D721Med (cell line): Measurements from ENCODE around the gene ASIC1.

Experiments
- DNase-seq: peaks from one replicate; pipeline ENCODE4 v3.0.0; 2011; ENCODE audit warnings: low spot score; ENCODE audit not compliant: insufficient read length
- FAIRE-seq: peaks from 2 replicates; lab custom pipeline; 2011; peaks lifted over from hg19 to GRCh38; lab: Jason Lieb, UNC
- TF ChIP-seq, protein P1 (sequence below): IDR thresholded peaks from 2 replicates; pipeline ENCODE4 v1.5.1; 2012; ENCODE audit warnings: mild to moderate bottlenecking, control low read depth; ENCODE audit not compliant: insufficient read depth; ENCODE audit errors: missing control alignments

The ASIC1 gene

DNA sequence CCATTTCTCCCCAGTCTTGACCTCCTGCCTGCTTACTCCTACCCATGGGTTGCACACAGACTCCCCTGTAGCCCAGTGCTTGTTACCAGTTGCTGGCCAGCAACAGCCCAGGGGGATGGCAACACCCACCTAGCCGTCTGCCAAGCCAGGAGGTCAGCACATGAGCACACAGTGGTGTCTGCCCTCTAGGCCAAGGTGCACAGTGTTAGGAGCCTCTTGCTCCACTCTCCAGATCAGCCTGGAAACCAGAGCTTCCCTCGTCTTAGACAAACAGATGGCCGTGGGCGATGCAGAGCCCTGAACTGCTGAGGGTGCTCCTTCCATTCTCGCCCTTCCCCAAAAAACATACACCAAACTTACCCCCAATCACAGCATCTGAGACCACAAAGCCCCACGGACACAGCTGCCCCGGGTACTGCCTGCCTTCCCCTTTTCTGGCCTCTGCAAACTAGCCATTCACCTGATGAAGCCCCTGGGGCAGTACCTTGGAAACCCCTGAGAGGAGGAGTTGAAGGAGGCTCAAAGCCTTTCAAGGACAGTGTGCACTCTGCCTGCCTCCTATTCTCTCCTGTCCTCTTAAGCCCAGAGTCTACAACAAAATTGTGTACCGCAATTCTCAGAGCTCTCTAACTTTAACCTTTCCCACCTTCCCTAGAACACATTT, 45.4 kb downstream of the ASIC1 start:
- no peak for DNase-seq
- TF ChIP-seq, protein P1, sequence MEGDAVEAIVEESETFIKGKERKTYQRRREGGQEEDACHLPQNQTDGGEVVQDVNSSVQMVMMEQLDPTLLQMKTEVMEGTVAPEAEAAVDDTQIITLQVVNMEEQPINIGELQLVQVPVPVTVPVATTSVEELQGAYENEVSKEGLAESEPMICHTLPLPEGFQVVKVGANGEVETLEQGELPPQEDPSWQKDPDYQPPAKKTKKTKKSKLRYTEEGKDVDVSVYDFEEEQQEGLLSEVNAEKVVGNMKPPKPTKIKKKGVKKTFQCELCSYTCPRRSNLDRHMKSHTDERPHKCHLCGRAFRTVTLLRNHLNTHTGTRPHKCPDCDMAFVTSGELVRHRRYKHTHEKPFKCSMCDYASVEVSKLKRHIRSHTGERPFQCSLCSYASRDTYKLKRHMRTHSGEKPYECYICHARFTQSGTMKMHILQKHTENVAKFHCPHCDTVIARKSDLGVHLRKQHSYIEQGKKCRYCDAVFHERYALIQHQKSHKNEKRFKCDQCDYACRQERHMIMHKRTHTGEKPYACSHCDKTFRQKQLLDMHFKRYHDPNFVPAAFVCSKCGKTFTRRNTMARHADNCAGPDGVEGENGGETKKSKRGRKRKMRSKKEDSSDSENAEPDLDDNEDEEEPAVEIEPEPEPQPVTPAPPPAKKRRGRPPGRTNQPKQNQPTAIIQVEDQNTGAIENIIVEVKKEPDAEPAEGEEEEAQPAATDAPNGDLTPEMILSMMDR = no peak
- no peak for FAIRE-seq

DNA sequence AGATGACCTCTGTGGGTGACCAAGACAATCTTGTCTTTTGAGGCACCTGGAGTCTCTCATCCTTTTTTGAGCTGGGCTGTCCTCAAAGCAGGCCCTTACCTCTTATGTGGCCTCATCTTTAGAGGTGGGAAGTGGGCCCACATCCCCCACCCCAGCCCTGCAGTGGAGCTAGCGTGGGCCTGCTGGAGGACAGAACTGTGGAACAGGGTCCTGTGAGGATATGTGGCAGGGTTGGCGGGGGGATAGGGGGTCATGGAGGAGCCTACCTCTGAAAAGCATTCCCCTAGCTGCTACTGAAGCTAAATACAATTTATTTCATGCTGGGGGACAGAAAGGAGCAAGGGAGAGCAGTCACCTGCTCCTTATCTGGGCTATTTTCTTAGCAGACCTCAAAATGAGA, 46.0 kb downstream of the ASIC1 start:
- FAIRE-seq (no peak), DNase-seq (no peak)
- TF ChIP-seq, protein P1 = no peak

DNA sequence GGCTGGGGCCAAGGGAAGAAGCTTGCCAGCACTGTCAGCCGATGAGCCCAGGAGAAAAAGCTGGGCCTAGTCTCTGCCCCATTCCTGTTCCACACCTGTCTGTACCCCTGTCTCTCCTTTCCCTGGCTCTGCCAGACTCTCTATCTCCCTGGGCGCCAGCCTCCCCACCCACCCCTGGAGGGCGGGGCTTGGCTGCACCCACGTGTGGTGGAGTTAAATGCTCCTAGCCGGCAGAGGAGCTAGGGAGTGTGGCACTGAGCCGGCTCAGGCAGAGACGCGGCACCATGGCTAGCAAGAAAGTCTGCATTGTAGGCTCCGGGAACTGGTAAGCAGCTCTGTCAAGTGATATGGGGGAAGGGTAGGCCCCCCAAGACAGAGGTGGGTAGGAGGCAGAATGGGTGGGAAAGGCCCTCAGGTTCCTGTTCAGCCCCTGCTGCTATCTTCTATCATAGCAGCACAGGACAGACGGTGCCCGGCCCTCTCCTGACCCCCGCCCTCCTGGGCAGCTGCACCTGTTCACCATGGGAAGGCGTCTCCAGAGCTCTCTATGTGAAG, 46.4 kb downstream of the ASIC1 start, which contains the start of gene GPD1:
Gene GPD1 (plus strand): TSS at position 242 of the 555 bp plus-strand sequence. CDS start 43 bp downstream, at position 285.
- peak; percentile 48 for DNase-seq

DNA sequence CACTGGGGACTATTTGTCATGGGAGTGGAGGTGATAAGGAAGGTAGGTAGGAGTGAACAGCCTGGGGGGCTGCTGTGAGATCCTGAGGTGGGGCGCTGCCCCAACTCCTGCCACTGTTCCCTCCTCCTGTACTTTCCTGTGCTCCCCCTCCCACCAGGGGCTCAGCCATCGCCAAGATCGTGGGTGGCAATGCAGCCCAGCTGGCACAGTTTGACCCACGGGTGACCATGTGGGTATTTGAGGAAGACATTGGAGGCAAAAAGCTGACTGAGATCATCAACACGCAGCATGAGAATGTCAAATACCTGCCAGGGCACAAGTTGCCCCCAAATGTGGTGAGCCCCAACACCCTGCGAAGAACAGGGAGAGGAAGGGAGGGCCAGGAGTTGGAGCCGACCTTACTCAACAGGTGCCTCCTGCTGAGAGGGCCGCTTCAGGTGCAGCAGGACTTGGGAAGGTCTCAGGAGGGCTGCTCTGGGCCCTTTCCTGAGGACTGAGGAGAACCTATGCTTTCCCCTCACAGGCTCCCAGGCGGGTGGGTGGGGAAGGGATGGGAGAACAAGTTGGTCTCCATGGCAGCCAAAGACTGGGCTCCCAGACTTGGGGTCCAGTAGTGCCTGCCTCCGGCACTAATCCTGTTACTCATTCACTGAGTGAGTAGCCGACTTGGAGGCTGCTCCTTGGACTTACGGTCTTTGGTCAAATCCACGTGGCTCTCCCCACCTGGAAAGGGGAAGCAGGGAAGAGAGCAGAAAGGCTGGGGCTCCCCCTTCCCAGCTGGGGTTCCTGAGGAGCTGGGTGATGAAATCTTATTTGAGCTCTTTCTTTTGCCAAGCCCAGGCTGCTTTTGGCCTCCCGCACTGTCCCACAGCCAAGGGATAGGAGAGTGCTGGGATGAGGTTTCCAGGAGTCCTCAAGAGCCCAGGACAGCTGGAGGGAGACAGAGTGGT, 47.3 kb downstream of the ASIC1 start:
- FAIRE-seq = no peak
- DNase-seq = no peak
- TF ChIP-seq, protein P1 = no peak

More for the DNA sequence above, 46.4 kb downstream of the ASIC1 start, which contains the start of gene GPD1:
- FAIRE-seq = no peak
- TF ChIP-seq, protein P1 = no peak

DNA sequence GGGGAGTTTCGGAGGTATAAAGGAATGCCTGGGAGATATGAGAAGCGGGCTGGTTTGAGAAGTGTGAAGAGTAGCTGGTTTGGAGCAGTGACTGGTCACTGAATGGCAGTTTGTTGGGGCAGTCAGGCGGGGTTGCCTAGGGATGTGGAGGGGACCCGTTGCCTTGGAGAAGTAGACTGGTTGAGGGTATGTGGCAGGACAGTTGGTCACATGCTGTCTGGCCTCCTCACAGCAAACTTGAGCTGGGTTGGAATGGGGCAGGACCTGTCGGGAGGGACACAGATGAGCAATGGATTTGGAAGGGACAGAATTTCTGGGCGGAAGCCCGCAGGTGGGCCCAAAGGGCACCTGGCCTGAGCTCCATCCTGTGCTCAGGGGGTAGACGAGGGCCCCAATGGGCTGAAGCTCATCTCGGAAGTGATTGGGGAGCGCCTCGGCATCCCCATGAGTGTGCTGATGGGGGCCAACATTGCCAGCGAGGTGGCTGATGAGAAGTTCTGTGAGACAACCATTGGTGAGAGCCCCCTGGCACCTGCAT, 48.6 kb downstream of the ASIC1 start:
- TF ChIP-seq, protein P1 = no peak
- no peak for DNase-seq
- FAIRE-seq = no peak

DNA sequence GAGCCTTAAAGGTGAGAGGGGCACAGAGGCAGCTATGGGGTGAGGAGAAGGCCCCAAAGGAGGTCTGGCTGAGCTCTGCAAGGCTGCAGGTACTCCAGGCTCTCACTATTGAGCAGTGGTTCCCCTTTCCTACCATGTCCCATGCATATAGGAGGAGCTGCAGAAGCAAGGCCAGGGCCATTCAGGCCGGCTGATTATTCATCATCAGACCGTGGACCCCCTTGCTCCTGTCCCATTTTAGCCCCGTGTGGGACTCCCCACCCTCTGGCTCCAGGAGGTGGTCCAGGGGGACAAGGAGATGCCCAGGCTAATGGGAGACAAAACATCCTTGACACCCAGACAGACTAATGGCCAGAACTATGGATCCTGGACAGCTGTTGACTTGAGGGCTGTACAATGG, 49.5 kb downstream of the ASIC1 start:
- FAIRE-seq (no peak), DNase-seq (no peak)
- TF ChIP-seq, protein P1 = no peak
